Activated CD8-positive, alpha-beta memory T cell treated with anti-CD3 and anti-CD28 coated beads, Interleukin-2, amount 50 U/mL, for 24 hours (primary cell): ENCODE results near the gene HGD.
"Not testable (repeated sequence)": the region's sequence is repeated elsewhere in the genome, so short reads cannot be mapped to it uniquely, and the experiment has no call there.

ENCODE experiments used
- DNase-seq: peaks from one replicate; pipeline ENCODE4 v3.0.0-alpha.2; 2020; ENCODE audit errors: extremely low read depth

Gene HGD

GRCh38 chr3:120682095-120682681 lies at the start of gene HGD:
HGD (minus strand) TSS chr3:120682239; CDS start chr3:120682111, 128 bp downstream.
- no peak for DNase-seq

- DNase-seq = no peak
Measured at GRCh38 chr3:120730576-120731542, 48.8 kb upstream of the HGD start.

GRCh38 chr3:120726791-120727190 lies 44.8 kb upstream of the HGD start:
- no peak for DNase-seq

- not testable (repeated sequence) for DNase-seq
Measured at GRCh38 chr3:120719167-120719834, 37.3 kb upstream of the HGD start.

GRCh38 chr3:120713262-120713661 lies 31.2 kb upstream of the HGD start:
- no peak for DNase-seq

- DNase-seq = no peak
Measured at GRCh38 chr3:120710369-120710768, 28.3 kb upstream of the HGD start.

GRCh38 chr3:120708408-120708807 lies 26.4 kb upstream of the HGD start:
- no peak for DNase-seq

- DNase-seq = no peak
Measured at GRCh38 chr3:120706950-120707349, 24.9 kb upstream of the HGD start.

- no peak for DNase-seq
Measured at GRCh38 chr3:120705884-120706582, 24.0 kb upstream of the HGD start.

GRCh38 chr3:120699333-120699732 lies 17.3 kb upstream of the HGD start:
- DNase-seq = no peak

GRCh38 chr3:120693439-120694171 lies 11.6 kb upstream of the HGD start:
- no peak for DNase-seq

- no peak for DNase-seq
Measured at GRCh38 chr3:120689395-120689794, 7.4 kb upstream of the HGD start.

GRCh38 chr3:120688121-120688520 lies 6.1 kb upstream of the HGD start:
- no peak for DNase-seq

- no peak for DNase-seq
Measured at GRCh38 chr3:120685411-120685810, 3.4 kb upstream of the HGD start.

GRCh38 chr3:120684896-120685295 lies 2.9 kb upstream of the HGD start:
- DNase-seq = no peak

GRCh38 chr3:120683671-120684301 lies 1.7 kb upstream of the HGD start:
- no peak for DNase-seq

- DNase-seq = no peak
Measured at GRCh38 chr3:120683213-120683612, 1.2 kb upstream of the HGD start.

GRCh38 chr3:120681506-120682038 lies 467 bp downstream of the HGD start:
- no peak for DNase-seq

GRCh38 chr3:120681018-120681417 lies 1.0 kb downstream of the HGD start:
- DNase-seq = no peak

GRCh38 chr3:120680193-120680894 lies 1.7 kb downstream of the HGD start:
- DNase-seq = no peak
